Right lobe of liver (tissue), 6 donors: ENCODE results near the gene ULBP1. TPM values are rescaled to one million over a fixed set of nuclear protein-coding genes. Genes with fewer than 3 reads are reported as not detected.
"Not testable (repeated sequence)": the region's sequence is repeated elsewhere in the genome, so short reads cannot be mapped to it uniquely, and the experiment has no call there.

Source experiments
- ATAC-seq, 4 donors: fragments of 200-7000 bp; cut with Tn5 transposase; one replicate each; pipeline ENCODE4 v1.9.1; 2020; ENCODE audit warnings: mild to moderate bottlenecking in 4 of 4, moderate library complexity in 4 of 4
- DNase-seq, 3 donors: peaks; one replicate each; pipeline ENCODE4 v3.0.0-alpha.2; 2020
- H3K27ac ChIP-seq, 3 donors: fragments of 200-600 bp; one replicate each; pipeline ENCODE4 v1.8.0; 2022
- H3K27me3 ChIP-seq, 2 donors: fragments of 200-600 bp; one replicate each; pipeline ENCODE4 v1.8.0; 2022
- H3K36me3 ChIP-seq, 4 donors: fragments of 200-600 bp; sonication (generic) in 1 of 4; one replicate each; pipeline versions ENCODE4 v1.5.1 to v1.8.0; 2017 to 2022; ENCODE audit warnings: control low read depth in 1 of 4
- H3K4me1 ChIP-seq, 4 donors: fragments of 200-600 bp; sonication (generic) in 1 of 4; one replicate each; pipeline versions ENCODE4 v1.5.1 to v1.8.0; 2017 to 2022; ENCODE audit warnings: control low read depth in 1 of 4
- H3K4me3 ChIP-seq, 3 donors: fragments of 200-600 bp; one replicate each; pipeline ENCODE4 v1.8.0; 2022
- H3K9me3 ChIP-seq, 4 donors: fragments of 200-600 bp; sonication (generic) in 1 of 4; one replicate each; pipeline versions ENCODE4 v1.5.1 to v1.8.0; 2017 to 2022; ENCODE audit warnings: control low read depth in 1 of 4
- POLR2A ChIP-seq: fragments of 450-650 bp; IDR thresholded peaks from one replicate; pipeline ENCODE4 v1.6.1; 2017; ENCODE audit warnings: antibody characterized with exemption, mild to moderate bottlenecking
- WGBS: methylation state at CpG from one replicate; pipeline ENCODE4 v1.1.6; 2018; ENCODE audit warnings: low coverage, low lambda C conversion rate; ENCODE audit not compliant: insufficient coverage; ENCODE audit errors: missing lambda C conversion rate; 5-methylcytosine and 5-hydroxymethylcytosine counted together
- intact Hi-C, 2 donors: fragments of 100-400 bp; cut with DNase I; formaldehyde crosslinking; loops; one replicate each; pipeline versions ENCODE4 v1.11.2 to v1.14.1; 2022
- total RNA-seq, 6 experiments: library from RNA; depleted of rRNA in 2 of 6; stranded (reverse); fragments of >200 nt in 2 of 6; fragmentation: NEBNext Ultra II Directional in 3 of 6; extraction: Animal tissue kit (Norgen Biotek cat#: 25700) in 3 of 6; gene quantifications; one replicate each; pipeline versions ENCODE4 v1.1.0 to v1.2.4, GENCODE V29; 2016 to 2023
- TF ChIP-seq, protein P1 (sequence below), 4 donors: fragments of 200-600 bp in 3 of 4; fragments of 450-650 bp in 1 of 4; IDR thresholded peaks; one replicate each; pipeline versions ENCODE4 v1.5.1 to v1.8.0; 2016 to 2022; ENCODE audit warnings: antibody characterized with exemption in 4 of 4, mild to moderate bottlenecking in 2 of 4
- donor health status: DM: no; HTN: yes; CAD: no.
- donor health status: DM: no; HTN: no; CAD: no.
- donor health status: DM: no; HTN: no; CAD: no.
- donor health status: DM: no; HTN: yes; CAD: no.
- donor health status: DM: no; HTN: yes; CAD: no.

Gene ULBP1
- total RNA-seq, 6 experiments from 2014 or later, result 0.07 to 0.43 (median 0.12) TPM; not detected in 1

DNA sequence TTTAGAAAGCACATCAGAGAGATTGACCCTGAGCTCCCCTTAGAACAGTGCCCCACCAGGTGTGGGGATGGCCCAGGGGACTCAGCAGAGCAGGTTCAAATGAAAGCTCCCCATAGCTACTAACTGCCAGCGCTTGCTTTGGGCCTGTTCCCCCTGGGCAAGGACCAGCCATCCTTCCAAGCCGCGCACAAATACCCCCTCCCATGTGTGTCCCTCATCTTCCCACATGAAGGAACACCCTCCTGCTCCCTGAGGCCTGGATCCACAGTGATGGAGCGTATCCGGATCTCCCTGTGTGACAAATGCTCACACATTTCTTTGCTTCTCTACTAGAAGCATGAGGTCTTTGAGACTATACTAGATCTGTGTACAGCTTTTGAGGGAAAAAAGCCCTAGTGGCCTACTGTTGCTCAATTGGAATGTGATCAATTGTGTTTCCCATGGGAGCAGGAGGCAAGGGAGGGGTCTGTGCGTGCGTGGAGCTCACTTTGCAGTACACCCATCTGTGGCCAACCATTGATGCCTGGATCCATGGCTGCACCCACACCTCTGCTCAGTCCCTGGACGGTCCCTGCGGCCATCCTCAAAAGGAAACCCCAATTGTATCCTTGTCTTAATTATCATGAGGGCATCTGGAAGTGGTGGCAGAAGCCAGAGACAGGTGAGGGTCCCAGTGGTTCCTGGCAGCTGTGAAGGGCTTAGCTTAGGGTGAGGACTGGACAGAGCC is 39.4 kb upstream of the ULBP1 start:
- H3K4me1 ChIP-seq, result peaks cover 0 to 5% (median 0%) of the 10 kb centered on the region in 4 donors
- peaks cover 0 to 4% of the 10 kb centered on the region in 2 donors for H3K27me3 ChIP-seq
- WGBS, result 96% methylated on average over 5 of the region's 9 CpGs
- no peak for ATAC-seq
- DNase-seq, result no peak
- intact Hi-C loops, result loop anchor here in 1 of 2 donors (5.0 kb wide), 1 partner anchor 87 kb away; no protein-coding TSS in a partner anchor
- no peaks in the 10 kb centered on the region for H3K36me3 ChIP-seq
- H3K4me3 ChIP-seq, result no peak overlapping the region
- no peaks in the 10 kb centered on the region for H3K9me3 ChIP-seq
- H3K27ac ChIP-seq, result no peak overlapping the region
- no peak for TF ChIP-seq POLR2A
- TF ChIP-seq, protein P1, sequence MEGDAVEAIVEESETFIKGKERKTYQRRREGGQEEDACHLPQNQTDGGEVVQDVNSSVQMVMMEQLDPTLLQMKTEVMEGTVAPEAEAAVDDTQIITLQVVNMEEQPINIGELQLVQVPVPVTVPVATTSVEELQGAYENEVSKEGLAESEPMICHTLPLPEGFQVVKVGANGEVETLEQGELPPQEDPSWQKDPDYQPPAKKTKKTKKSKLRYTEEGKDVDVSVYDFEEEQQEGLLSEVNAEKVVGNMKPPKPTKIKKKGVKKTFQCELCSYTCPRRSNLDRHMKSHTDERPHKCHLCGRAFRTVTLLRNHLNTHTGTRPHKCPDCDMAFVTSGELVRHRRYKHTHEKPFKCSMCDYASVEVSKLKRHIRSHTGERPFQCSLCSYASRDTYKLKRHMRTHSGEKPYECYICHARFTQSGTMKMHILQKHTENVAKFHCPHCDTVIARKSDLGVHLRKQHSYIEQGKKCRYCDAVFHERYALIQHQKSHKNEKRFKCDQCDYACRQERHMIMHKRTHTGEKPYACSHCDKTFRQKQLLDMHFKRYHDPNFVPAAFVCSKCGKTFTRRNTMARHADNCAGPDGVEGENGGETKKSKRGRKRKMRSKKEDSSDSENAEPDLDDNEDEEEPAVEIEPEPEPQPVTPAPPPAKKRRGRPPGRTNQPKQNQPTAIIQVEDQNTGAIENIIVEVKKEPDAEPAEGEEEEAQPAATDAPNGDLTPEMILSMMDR (IDR thresholded peaks at IDR 0.05), result no peak

DNA sequence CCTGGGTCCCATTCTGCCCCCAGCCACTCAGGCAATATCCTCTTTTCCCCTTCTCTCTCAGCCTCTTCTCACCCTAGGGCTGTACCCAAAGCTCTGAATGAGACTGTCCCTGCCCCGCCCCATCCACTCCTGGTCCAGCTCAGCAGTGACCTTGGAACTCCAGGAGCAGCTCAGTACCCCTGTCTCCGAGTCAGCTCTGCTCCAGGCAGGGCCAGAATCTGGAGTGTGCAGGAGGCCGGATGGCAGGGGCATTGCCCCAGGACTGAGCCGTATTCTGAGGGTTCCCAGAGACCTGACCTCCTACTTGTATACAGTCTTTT is 38.9 kb upstream of the ULBP1 start:
- Histone ChIP-seq H3K27ac (no peak overlapping the region), H3K36me3 (no peaks in the 10 kb centered on the region), H3K9me3 (no peaks in the 10 kb centered on the region), H3K4me3 (no peak overlapping the region), H3K4me1 (peaks cover 0 to 5% (median 0%) of the 10 kb centered on the region in 4 donors), H3K27me3 (peaks cover 0 to 4% of the 10 kb centered on the region in 2 donors)
- DNase-seq (no peak), ATAC-seq (no peak)
- 48% methylated on average over 3 of the region's 4 CpGs for WGBS
- TF ChIP-seq POLR2A, result no peak
- TF ChIP-seq, protein P1 (IDR thresholded peaks at IDR 0.05), result no peak
- intact Hi-C loops, result loop anchor here (5.0 kb wide), 2 partner anchors 83 to 88 kb away; no protein-coding TSS in a partner anchor

DNA sequence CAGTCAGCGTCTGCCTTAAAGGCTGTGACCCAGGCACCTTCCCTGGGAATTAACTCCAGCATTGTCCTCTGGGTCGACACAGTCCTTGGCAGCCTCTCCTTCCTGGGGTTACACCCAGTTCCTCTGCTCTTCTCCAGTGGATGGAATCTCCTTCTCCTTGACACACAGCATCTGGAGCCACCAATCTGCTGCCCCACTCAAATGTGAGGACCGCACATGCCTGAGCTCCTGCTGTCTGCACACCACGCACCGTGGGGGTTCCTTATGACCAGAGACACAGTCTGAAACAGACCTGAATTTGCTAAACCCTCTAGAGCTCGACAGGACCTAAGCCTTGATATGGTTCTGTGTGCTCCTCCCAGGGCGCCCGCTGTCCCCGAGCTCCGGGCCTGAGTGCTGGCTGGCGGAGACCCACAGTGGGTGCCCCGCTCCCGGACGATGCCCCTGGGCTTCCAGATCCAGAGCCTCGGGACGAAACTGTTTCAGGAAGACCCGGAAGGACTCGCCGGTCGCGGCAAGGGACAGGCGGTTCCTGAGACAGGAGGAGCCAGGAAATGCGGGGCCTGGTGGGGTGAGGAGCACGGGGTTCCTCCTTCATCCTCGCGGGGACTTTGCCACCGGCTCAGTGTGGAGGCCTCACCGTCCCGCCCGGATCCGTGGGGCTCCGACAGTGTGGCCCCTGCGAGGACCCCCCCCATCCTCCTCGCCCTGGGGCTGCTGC is 38.3 kb upstream of the ULBP1 start:
- no peak overlapping the region for H3K27ac ChIP-seq
- H3K4me3 ChIP-seq, result peak overlapping the region; percentile 44 to 60 (median 56)
- peaks cover 0 to 5% (median 0%) of the 10 kb centered on the region in 4 donors for H3K4me1 ChIP-seq
- H3K27me3 ChIP-seq, result peaks cover 0 to 4% of the 10 kb centered on the region in 2 donors
- 21% methylated on average over 6 of the region's 34 CpGs for WGBS
- ATAC-seq (peak; percentile 29 to 39 (median 31)), DNase-seq (peak in 1 of 3 donors; percentile 35)
- TF ChIP-seq, protein P1 (IDR thresholded peaks at IDR 0.05), result no peak
- no peak for TF ChIP-seq POLR2A
- intact Hi-C loops, result loop anchor here in 1 of 2 donors (5.0 kb wide), 1 partner anchor 83 kb away; no protein-coding TSS in a partner anchor
- no peaks in the 10 kb centered on the region for H3K9me3 ChIP-seq
- no peaks in the 10 kb centered on the region for H3K36me3 ChIP-seq

DNA sequence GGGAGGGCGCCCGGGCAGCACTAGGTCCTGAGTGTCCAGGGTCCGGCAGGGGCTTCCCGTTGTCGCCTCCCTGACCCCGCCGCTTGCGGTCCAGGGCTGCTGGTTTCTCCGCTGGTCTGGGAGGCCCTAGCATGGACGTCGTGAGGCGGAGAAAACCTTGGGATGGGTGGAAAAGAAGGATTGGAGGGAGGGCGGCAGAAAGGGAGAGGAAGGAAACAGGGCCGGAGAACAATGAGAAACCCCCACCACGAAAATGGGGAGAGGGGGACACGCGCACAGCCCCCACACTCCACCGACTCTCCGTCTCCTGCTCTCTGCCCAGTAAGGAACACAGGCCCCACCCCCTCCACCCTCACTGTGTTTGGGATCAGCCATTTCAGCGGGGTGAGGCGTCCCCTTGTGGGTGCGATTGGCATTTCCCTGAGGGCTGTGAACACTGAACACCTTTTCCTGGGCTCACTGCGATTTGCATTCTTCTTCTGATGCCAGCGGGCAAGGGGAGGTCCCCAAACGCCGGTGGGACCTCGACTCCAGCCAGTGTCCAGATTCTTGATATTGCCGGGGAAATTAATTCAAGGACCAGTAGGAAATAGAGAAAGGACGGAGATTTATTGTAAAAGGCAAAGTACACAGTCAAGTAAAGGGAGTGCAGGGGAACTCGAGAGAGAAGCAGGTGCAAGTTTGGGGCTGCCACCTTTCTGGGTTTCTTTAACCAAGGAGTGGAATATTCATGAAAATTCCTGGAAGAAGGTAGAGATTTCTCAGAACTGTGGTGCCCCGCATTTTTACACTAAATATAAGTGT is 37.6 kb upstream of the ULBP1 start:
- intact Hi-C loops, result loop anchor here in 1 of 2 donors (5.0 kb wide), 1 partner anchor 84 kb away; no protein-coding TSS in a partner anchor
- no peak overlapping the region for H3K27ac ChIP-seq
- no peaks in the 10 kb centered on the region for H3K9me3 ChIP-seq
- WGBS, result 2% methylated on average over 29 of the region's 31 CpGs
- peaks cover 0 to 5% (median 0%) of the 10 kb centered on the region in 4 donors for H3K4me1 ChIP-seq
- no peaks in the 10 kb centered on the region for H3K36me3 ChIP-seq
- DNase-seq (peak; percentile 87 to 89 (median 89)), ATAC-seq (peak; percentile 91 to 96 (median 94))
- H3K4me3 ChIP-seq, result peak overlapping the region; percentile 44 to 60 (median 56)
- TF ChIP-seq POLR2A, result no peak
- TF ChIP-seq, protein P1 (IDR thresholded peaks at IDR 0.05), result peak; percentile 71 to 98 (median 78)
- peaks cover 0 to 4% of the 10 kb centered on the region in 2 donors for H3K27me3 ChIP-seq

- ATAC-seq, H3K36me3 ChIP-seq, DNase-seq, H3K27me3 ChIP-seq, H3K27ac ChIP-seq, H3K9me3 ChIP-seq, H3K4me3 ChIP-seq, H3K4me1 ChIP-seq: not testable (repeated sequence)
- intact Hi-C loops, result loop anchor here in 1 of 2 donors (5.0 kb wide), 1 partner anchor 85 kb away; no protein-coding TSS in a partner anchor
- WGBS, result 64% methylated on average over 4 of the region's 4 CpGs
Measured at GRCh38 chr6:149927025-149927424, 36.7 kb upstream of the ULBP1 start.
